ENCODE measurements around the gene ATP2B2.

ATP2B2 gene

GRCh38 chr3:10368512-10368911 is 136.9 kb downstream of the ATP2B2 start:
- TF ChIP-seq CTCF (conservative IDR thresholded peaks at IDR 0.05), result no peak
- no peak overlapping the region for H3K27ac ChIP-seq

- TF ChIP-seq CTCF (conservative IDR thresholded peaks at IDR 0.05), result no peak
- no peak overlapping the region for H3K27ac ChIP-seq
Measured at GRCh38 chr3:10367506-10367905, 137.9 kb downstream of the ATP2B2 start.

GRCh38 chr3:10366651-10367101 is 138.7 kb downstream of the ATP2B2 start:
- no peak overlapping the region for H3K27ac ChIP-seq
- no peak for TF ChIP-seq CTCF (conservative IDR thresholded peaks at IDR 0.05)

- TF ChIP-seq CTCF (conservative IDR thresholded peaks at IDR 0.05), result no peak
- H3K27ac ChIP-seq, result no peak overlapping the region
Measured at GRCh38 chr3:10365791-10366190, 139.6 kb downstream of the ATP2B2 start.

GRCh38 chr3:10365316-10365715 is 140.1 kb downstream of the ATP2B2 start:
- no peak overlapping the region for H3K27ac ChIP-seq
- TF ChIP-seq CTCF (conservative IDR thresholded peaks at IDR 0.05), result no peak

- H3K27ac ChIP-seq, result no peak overlapping the region
- TF ChIP-seq CTCF (conservative IDR thresholded peaks at IDR 0.05), result no peak
Measured at GRCh38 chr3:10364806-10365205, 140.6 kb downstream of the ATP2B2 start.

- H3K27ac ChIP-seq, result no peak overlapping the region
- no peak for TF ChIP-seq CTCF (conservative IDR thresholded peaks at IDR 0.05)
Measured at GRCh38 chr3:10363935-10364334, 141.5 kb downstream of the ATP2B2 start.

- H3K27ac ChIP-seq, result no peak overlapping the region
- TF ChIP-seq CTCF (conservative IDR thresholded peaks at IDR 0.05), result no peak
Measured at GRCh38 chr3:10361375-10361774, 144.0 kb downstream of the ATP2B2 start.
